Stimulated activated CD8-positive, alpha-beta memory T cell treated with anti-CD3 and anti-CD28 coated beads, Interleukin-15, amount 100 ng/mL, for 4 hours (primary cell): ENCODE measurements around the gene TCEAL1.

Source experiments
- DNase-seq, 2 donors: peaks; one replicate each; pipeline ENCODE4 v3.0.0-alpha.2; 2020; ENCODE audit warnings: low read depth in 2 of 2

The TCEAL1 gene

DNA sequence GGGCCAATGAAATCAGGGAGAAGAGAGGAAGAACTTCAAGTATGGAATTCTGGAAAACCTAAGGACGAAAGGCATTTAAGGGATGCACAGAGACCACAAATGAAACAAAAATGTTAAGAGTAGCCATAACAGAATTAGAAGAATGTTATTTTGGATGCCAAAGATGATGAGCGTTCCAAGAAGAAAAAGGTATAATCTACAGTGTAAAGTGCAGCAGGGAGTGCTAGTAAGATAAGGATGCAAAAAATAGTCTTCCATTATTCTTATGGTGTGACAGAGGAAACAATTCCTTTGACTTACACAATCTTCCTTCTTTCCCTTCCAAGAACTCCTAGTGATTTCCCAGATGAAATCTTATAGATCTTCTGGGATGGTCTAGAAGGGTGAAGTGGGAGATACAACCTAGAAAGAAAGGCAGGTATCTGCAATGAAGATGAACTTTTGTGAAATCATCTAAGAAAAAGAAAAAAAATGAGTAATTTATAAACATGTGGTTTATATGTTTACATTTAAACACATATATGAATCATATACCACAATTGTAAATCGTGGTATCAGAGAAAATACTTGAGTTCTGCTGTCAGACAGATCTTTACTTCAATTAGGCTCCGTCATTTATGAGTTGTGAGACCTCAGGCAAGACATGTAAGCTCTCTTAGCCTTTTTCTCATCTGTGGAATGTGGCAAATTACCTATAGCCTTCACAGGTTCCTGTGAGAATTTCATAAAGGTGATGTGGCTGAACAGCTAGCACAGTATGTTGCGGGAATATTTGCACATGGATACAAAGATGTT lies 49.6 kb downstream of the TCEAL1 start:
- DNase-seq: no peak
